ENCODE measurements around the gene ANTXR1. TPM values are rescaled to one million over a fixed set of nuclear protein-coding genes. Genes with fewer than 3 reads are reported as not detected.

Gene ANTXR1
- total RNA-seq, 1 experiment from 2014 or later: 48.3 TPM

- intact Hi-C loops (cut with micrococcal nuclease; ENCODE audit: unreplicated experiment): loop anchor here (5.0 kb wide), 1 partner anchor 192 kb away; the partner anchor contains the start of gene GKN1
- Histone ChIP-seq H3K9me3 (ENCODE audit: insufficient read depth, low read depth) (no peaks in the 10 kb centered on the region), H3K27me3 (ENCODE audit: insufficient read depth, low read depth) (no peaks in the 10 kb centered on the region), H3K4me1 (replicated peaks; ENCODE audit: insufficient read depth) (peaks cover 22% of the 10 kb centered on the region), H3K79me2 (ENCODE audit: low read depth) (no peaks in the 10 kb centered on the region), H3K27ac (no peak overlapping the region), H3K4me2 (no peak overlapping the region), H4K20me1 (ENCODE audit: insufficient read depth) (no peaks in the 10 kb centered on the region), H3K36me3 (ENCODE audit: low read depth) (no peaks in the 10 kb centered on the region), H3K4me3 (no peak overlapping the region), H3K9me2 (ENCODE audit: insufficient read depth) (no peaks in the 10 kb centered on the region), H2AFZ (no peak overlapping the region), H3F3A (ENCODE audit: insufficient read depth, low read depth) (peaks cover 17% of the 10 kb centered on the region; the same call in 1 of the 2 replicates)
- TF ChIP-seq EZH2 (IDR thresholded peaks at IDR 0.05; ENCODE audit: low read depth) (no peak), CTCF (conservative IDR thresholded peaks at IDR 0.05) (no peak)
- CTCF ChIA-PET: no interaction called here
- no peak for DNase-seq
- POLR2A ChIA-PET (ENCODE audit: unreplicated experiment): interaction anchor here (0.7 kb wide), 1 partner anchor 704 kb away, joined by 3 read pairs; no protein-coding TSS in a partner anchor
- no TSS peak for BruUV-seq (replicated peaks)
Observed at GRCh38 chr2:69164061-69164778, 151.2 kb downstream of the ANTXR1 start.

GRCh38 chr2:69165091-69165880 is 152.3 kb downstream of the ANTXR1 start:
- H3K9me2 ChIP-seq (ENCODE audit: insufficient read depth): no peaks in the 10 kb centered on the region
- H4K20me1 ChIP-seq (ENCODE audit: insufficient read depth): no peaks in the 10 kb centered on the region
- no peak for TF ChIP-seq EZH2 (IDR thresholded peaks at IDR 0.05; ENCODE audit: low read depth)
- no peak for TF ChIP-seq CTCF (conservative IDR thresholded peaks at IDR 0.05)
- no peak overlapping the region for H3K4me3 ChIP-seq
- H3K79me2 ChIP-seq (ENCODE audit: low read depth): no peaks in the 10 kb centered on the region
- no peak overlapping the region for H2AFZ ChIP-seq
- intact Hi-C loops (cut with micrococcal nuclease; ENCODE audit: unreplicated experiment): no loop called here
- H3K27me3 ChIP-seq (ENCODE audit: insufficient read depth, low read depth): no peaks in the 10 kb centered on the region
- no peak overlapping the region for H3K27ac ChIP-seq
- no TSS peak for BruUV-seq (replicated peaks)
- CTCF ChIA-PET: no interaction called here
- H3K4me1 ChIP-seq (replicated peaks; ENCODE audit: insufficient read depth): peaks cover 22% of the 10 kb centered on the region
- POLR2A ChIA-PET (ENCODE audit: unreplicated experiment): no interaction called here
- DNase-seq: no peak
- no peaks in the 10 kb centered on the region for H3K36me3 ChIP-seq (ENCODE audit: low read depth)
- no peak overlapping the region for H3K4me2 ChIP-seq
- H3F3A ChIP-seq (ENCODE audit: insufficient read depth, low read depth): peaks cover 17% of the 10 kb centered on the region; the same call in 1 of the 2 replicates
- H3K9me3 ChIP-seq (ENCODE audit: insufficient read depth, low read depth): no peaks in the 10 kb centered on the region

- Histone ChIP-seq H3K36me3 (ENCODE audit: low read depth) (no peaks in the 10 kb centered on the region), H2AFZ (no peak overlapping the region), H3K9me2 (ENCODE audit: insufficient read depth) (no peaks in the 10 kb centered on the region), H3K4me1 (replicated peaks; ENCODE audit: insufficient read depth) (peaks cover 28% of the 10 kb centered on the region), H3K4me2 (no peak overlapping the region), H3K27me3 (ENCODE audit: insufficient read depth, low read depth) (no peaks in the 10 kb centered on the region), H3F3A (ENCODE audit: insufficient read depth, low read depth) (peaks cover 17% of the 10 kb centered on the region; the same call in 1 of the 2 replicates), H4K20me1 (ENCODE audit: insufficient read depth) (no peaks in the 10 kb centered on the region), H3K27ac (no peak overlapping the region), H3K9me3 (ENCODE audit: insufficient read depth, low read depth) (no peaks in the 10 kb centered on the region), H3K79me2 (ENCODE audit: low read depth) (no peaks in the 10 kb centered on the region), H3K4me3 (no peak overlapping the region)
- CTCF ChIA-PET: no interaction called here
- no peak for TF ChIP-seq EZH2 (IDR thresholded peaks at IDR 0.05; ENCODE audit: low read depth)
- TF ChIP-seq CTCF (conservative IDR thresholded peaks at IDR 0.05): no peak
- POLR2A ChIA-PET (ENCODE audit: unreplicated experiment): no interaction called here
- no TSS peak for BruUV-seq (replicated peaks)
- DNase-seq: no peak
- intact Hi-C loops (cut with micrococcal nuclease; ENCODE audit: unreplicated experiment): no loop called here
Observed at GRCh38 chr2:69166465-69166811, 153.5 kb downstream of the ANTXR1 start.
